ENCODE results near the gene ADD1. TPM values are rescaled to one million over a fixed set of nuclear protein-coding genes. Genes with fewer than 3 reads are reported as not detected.

Gene ADD1
- total and polyA plus RNA-seq, 2 donors from 2014 or later = 232 to 313 TPM

DNA sequence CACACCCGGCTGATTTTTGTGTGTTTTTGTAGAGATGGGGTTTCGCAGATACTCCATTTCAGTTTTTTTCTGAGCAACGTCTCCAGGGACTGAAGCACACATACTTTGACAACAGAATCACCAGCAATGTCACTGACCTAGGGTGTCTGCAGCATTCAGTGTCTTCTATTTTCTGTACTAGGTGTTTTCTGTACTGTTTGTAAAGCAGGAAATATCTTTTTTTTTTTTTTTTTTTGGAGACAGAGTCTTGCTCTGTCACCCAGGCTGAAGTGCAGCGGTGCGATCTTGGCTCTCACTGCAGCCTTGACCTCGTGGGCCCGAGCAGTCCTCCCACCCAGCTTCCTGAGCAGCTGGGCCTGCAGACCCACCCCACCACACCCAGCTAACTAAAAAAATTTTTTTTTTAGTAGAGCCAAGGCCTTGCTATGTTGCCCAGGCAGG, 8.9 kb downstream of the ADD1 start:
- FAIRE-seq = no peak
- Histone ChIP-seq H3K36me3 (ENCODE audit: control insufficient read depth in 2 of 3, insufficient read depth in 3 of 3, low read length in 3 of 3) (peaks cover 0 to 7% (median 0%) of the 10 kb centered on the region in 3 donors), H3K27me3 (ENCODE audit: control insufficient read depth, insufficient read depth, low read length) (no peaks in the 10 kb centered on the region), H3K4me3 (ENCODE audit: low read length in 3 of 3) (no peak overlapping the region), H3K27ac (ENCODE audit: low read depth in 2 of 2, low read length in 2 of 2) (no peak overlapping the region), H3K9ac (ENCODE audit: low read length in 3 of 3) (no peak overlapping the region), H3K9me3 (ENCODE audit: control insufficient read depth in 2 of 3, insufficient read depth in 1 of 3, low read length in 3 of 3) (no peaks in the 10 kb centered on the region), H3K4me1 (ENCODE audit: control insufficient read depth in 2 of 3, insufficient read depth in 2 of 3, low read depth in 1 of 3, low read length in 3 of 3) (peaks cover 0 to 39% (median 18%) of the 10 kb centered on the region in 3 donors)
- TF ChIP-seq, protein P1, sequence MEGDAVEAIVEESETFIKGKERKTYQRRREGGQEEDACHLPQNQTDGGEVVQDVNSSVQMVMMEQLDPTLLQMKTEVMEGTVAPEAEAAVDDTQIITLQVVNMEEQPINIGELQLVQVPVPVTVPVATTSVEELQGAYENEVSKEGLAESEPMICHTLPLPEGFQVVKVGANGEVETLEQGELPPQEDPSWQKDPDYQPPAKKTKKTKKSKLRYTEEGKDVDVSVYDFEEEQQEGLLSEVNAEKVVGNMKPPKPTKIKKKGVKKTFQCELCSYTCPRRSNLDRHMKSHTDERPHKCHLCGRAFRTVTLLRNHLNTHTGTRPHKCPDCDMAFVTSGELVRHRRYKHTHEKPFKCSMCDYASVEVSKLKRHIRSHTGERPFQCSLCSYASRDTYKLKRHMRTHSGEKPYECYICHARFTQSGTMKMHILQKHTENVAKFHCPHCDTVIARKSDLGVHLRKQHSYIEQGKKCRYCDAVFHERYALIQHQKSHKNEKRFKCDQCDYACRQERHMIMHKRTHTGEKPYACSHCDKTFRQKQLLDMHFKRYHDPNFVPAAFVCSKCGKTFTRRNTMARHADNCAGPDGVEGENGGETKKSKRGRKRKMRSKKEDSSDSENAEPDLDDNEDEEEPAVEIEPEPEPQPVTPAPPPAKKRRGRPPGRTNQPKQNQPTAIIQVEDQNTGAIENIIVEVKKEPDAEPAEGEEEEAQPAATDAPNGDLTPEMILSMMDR (IDR thresholded peaks at IDR 0.05; ENCODE audit: borderline replicate concordance, extremely low read depth, insufficient read depth) = no peak
- intact Hi-C loops (cut with DNase I) = no loop called here
- peak in 1 of 5 donors; percentile 82 for DNase-seq

DNA sequence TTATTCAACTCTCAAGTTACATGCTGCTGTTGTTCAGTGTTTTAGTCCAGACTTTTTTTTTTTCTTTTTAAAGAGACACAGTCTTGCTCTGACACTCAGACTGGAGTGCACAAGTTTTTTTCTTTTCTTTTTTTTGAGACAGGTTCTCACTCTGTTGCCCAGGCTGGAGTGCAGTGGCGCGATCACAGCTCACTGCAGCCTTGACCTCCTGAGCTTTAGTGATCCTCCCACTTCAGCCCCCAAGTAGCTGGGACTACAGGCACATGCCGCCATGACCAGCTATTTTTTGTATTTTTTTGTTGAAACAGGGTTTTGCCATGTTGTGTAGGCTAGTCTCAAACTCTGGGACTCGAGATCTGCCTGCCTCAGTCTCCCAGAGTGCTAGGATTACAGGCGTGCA, 11.9 kb downstream of the ADD1 start:
- H3K9ac ChIP-seq (ENCODE audit: low read length in 3 of 3) = no peak overlapping the region
- no peak for FAIRE-seq
- no peak overlapping the region for H3K4me3 ChIP-seq (ENCODE audit: low read length in 3 of 3)

DNA sequence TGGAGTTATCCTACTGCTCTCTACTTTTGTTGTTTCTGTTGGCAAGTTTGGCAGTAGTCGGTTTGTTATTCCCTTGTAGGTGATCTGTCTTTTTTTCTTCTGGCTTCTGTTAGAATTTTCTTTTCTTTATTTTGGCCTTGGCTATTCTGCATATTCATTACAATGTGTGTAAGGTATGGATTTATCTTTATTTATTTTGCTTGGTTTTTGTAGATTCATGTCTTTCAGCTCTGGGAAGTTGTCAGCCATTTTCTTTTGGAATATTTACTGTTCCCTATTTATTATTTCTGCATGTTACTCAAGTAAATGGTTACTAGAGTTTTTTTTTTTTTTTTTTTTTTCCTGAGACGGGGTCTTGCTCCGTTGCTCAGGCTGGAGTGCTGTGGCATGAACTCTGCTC, 12.6 kb downstream of the ADD1 start:
- Histone ChIP-seq H3K27me3 (ENCODE audit: control insufficient read depth, insufficient read depth, low read length) (no peaks in the 10 kb centered on the region), H3K9ac (ENCODE audit: low read length in 3 of 3) (no peak overlapping the region), H3K9me3 (ENCODE audit: control insufficient read depth in 2 of 3, insufficient read depth in 1 of 3, low read length in 3 of 3) (no peaks in the 10 kb centered on the region), H3K27ac (ENCODE audit: low read depth in 2 of 2, low read length in 2 of 2) (no peak overlapping the region), H3K36me3 (ENCODE audit: control insufficient read depth in 2 of 3, insufficient read depth in 3 of 3, low read length in 3 of 3) (peaks cover 0 to 7% (median 0%) of the 10 kb centered on the region in 3 donors), H3K4me1 (ENCODE audit: control insufficient read depth in 2 of 3, insufficient read depth in 2 of 3, low read depth in 1 of 3, low read length in 3 of 3) (peaks cover 6 to 45% (median 23%) of the 10 kb centered on the region in 3 donors), H3K4me3 (ENCODE audit: low read length in 3 of 3) (no peak overlapping the region)
- FAIRE-seq (no peak), DNase-seq (no peak)
- intact Hi-C loops (cut with DNase I) = no loop called here
- TF ChIP-seq, protein P1 (IDR thresholded peaks at IDR 0.05; ENCODE audit: borderline replicate concordance, extremely low read depth, insufficient read depth) = no peak

More for the DNA sequence above, 11.9 kb downstream of the ADD1 start:
- TF ChIP-seq, protein P1 (IDR thresholded peaks at IDR 0.05; ENCODE audit: borderline replicate concordance, extremely low read depth, insufficient read depth) = no peak
- Histone ChIP-seq H3K9me3 (ENCODE audit: control insufficient read depth in 2 of 3, insufficient read depth in 1 of 3, low read length in 3 of 3) (no peaks in the 10 kb centered on the region), H3K4me1 (ENCODE audit: control insufficient read depth in 2 of 3, insufficient read depth in 2 of 3, low read depth in 1 of 3, low read length in 3 of 3) (peaks cover 5 to 43% (median 21%) of the 10 kb centered on the region in 3 donors), H3K36me3 (ENCODE audit: control insufficient read depth in 2 of 3, insufficient read depth in 3 of 3, low read length in 3 of 3) (peaks cover 0 to 7% (median 0%) of the 10 kb centered on the region in 3 donors), H3K27me3 (ENCODE audit: control insufficient read depth, insufficient read depth, low read length) (no peaks in the 10 kb centered on the region), H3K27ac (ENCODE audit: low read depth in 2 of 2, low read length in 2 of 2) (no peak overlapping the region)
- no peak for DNase-seq
- intact Hi-C loops (cut with DNase I) = no loop called here
